GM23338 (cell line): ENCODE measurements around the gene KAZN.

Experiments used
- CTCF ChIP-seq, 2 experiments: fragments of 200-600 bp in 1 of 2; sonication (generic) in 1 of 2; conservative IDR thresholded peaks; 2 replicates each; pipeline versions ENCODE4 v1.5.1 to v1.6.1; 2016 to 2017; ENCODE audit warnings: antibody characterized with exemption in 2 of 2, low read depth in 2 of 2, mild to moderate bottlenecking in 2 of 2, moderate library complexity in 1 of 2
- EZH2 ChIP-seq: fragments of 200-600 bp; sonication (generic); IDR thresholded peaks from one replicate; pipeline ENCODE4 v1.8.0; 2017; ENCODE audit warnings: antibody characterized with exemption, mild to moderate bottlenecking, low read depth; ENCODE audit not compliant: unreplicated experiment
- JUNB ChIP-seq: IDR thresholded peaks from one replicate; pipeline ENCODE4 v1.6.1; 2016; ENCODE audit warnings: antibody characterized with exemption; ENCODE audit not compliant: unreplicated experiment
- POLR2AphosphoS5 ChIP-seq: IDR thresholded peaks from 2 replicates; pipeline ENCODE4 v1.6.1; 2016; ENCODE audit warnings: antibody characterized with exemption, low read depth
- REST ChIP-seq: IDR thresholded peaks from one replicate; pipeline ENCODE4 v1.6.1; 2018; ENCODE audit warnings: antibody characterized with exemption; ENCODE audit not compliant: unreplicated experiment
- ZNF462 ChIP-seq: fragments of 250-450 bp; sonication (Bioruptor Pico); IDR thresholded peaks from 2 replicates; pipeline ENCODE4 v1.5.0; 2020; ENCODE audit warnings: mild to moderate bottlenecking, moderate library complexity

- TF ChIP-seq REST (no peak), CTCF (conservative IDR thresholded peaks at IDR 0.05; ENCODE audit: low read depth in 2 of 2) (no peak), ZNF462 (CRISPR knock-in tag) (no peak), JUNB (no peak), POLR2AphosphoS5 (no peak), EZH2 (no peak)
These were observed 27.5 kb downstream of the KAZN start for GRCh38 chr1:14625996-14626395.
